NK-92 treated with Interleukin-12 subunit alpha and Interleukin-12 subunit beta, amount 100 ng/mL, for 24 hours (cell line): ENCODE results near the gene TMC3.
A peak's percentile ranks its signal among the peaks of the same experiment; 100 is the strongest.

Source experiments
- DNase-seq: peaks from one replicate; lab custom pipeline; 2025; lab: John Stamatoyannopoulos, UW

TMC3 gene

GRCh38 chr15:81322676-81323253 lies 51.2 kb downstream of the TMC3 start:
- no peak for DNase-seq

GRCh38 chr15:81321667-81322066 lies 52.3 kb downstream of the TMC3 start:
- DNase-seq: no peak

GRCh38 chr15:81317642-81318017 lies 56.4 kb downstream of the TMC3 start:
- no peak for DNase-seq

GRCh38 chr15:81316267-81316666 lies 57.7 kb downstream of the TMC3 start:
- DNase-seq: no peak

- DNase-seq: no peak
These were observed 58.4 kb downstream of the TMC3 start for GRCh38 chr15:81315452-81316175.

GRCh38 chr15:81314378-81314777 lies 59.6 kb downstream of the TMC3 start:
- DNase-seq: no peak

GRCh38 chr15:81313686-81314085 lies 60.3 kb downstream of the TMC3 start:
- no peak for DNase-seq

- no peak for DNase-seq
These were observed 61.0 kb downstream of the TMC3 start for GRCh38 chr15:81312790-81313543.

- DNase-seq: no peak
These were observed 62.1 kb downstream of the TMC3 start for GRCh38 chr15:81311752-81312464.

- DNase-seq: no peak
These were observed 63.5 kb downstream of the TMC3 start for GRCh38 chr15:81310480-81310879.

- no peak for DNase-seq
These were observed 64.2 kb downstream of the TMC3 start for GRCh38 chr15:81309647-81310450.

- DNase-seq: no peak
These were observed 65.8 kb downstream of the TMC3 start for GRCh38 chr15:81308260-81308659.

- DNase-seq: no peak
These were observed 69.8 kb downstream of the TMC3 start for GRCh38 chr15:81304226-81304625.

- DNase-seq: no peak
These were observed 70.5 kb downstream of the TMC3 start for GRCh38 chr15:81303244-81304225.

GRCh38 chr15:81302701-81303109 lies 71.3 kb downstream of the TMC3 start:
- DNase-seq: no peak

- DNase-seq: peak; percentile 23
These were observed 72.1 kb downstream of the TMC3 start for GRCh38 chr15:81301815-81302399.

- no peak for DNase-seq
These were observed 72.6 kb downstream of the TMC3 start for GRCh38 chr15:81301385-81301784.

- DNase-seq: no peak
These were observed 74.3 kb downstream of the TMC3 start for GRCh38 chr15:81299630-81300273.

GRCh38 chr15:81299156-81299555 lies 74.9 kb downstream of the TMC3 start:
- no peak for DNase-seq

GRCh38 chr15:81298611-81299010 lies 75.4 kb downstream of the TMC3 start:
- no peak for DNase-seq
